BJ (cell line): ENCODE results near the gene CD19. TPM values are rescaled to one million over a fixed set of nuclear protein-coding genes. Genes with fewer than 3 reads are reported as not detected.

Experiments
- CTCF ChIA-PET: fragments of 350-600 bp; formaldehyde crosslinking; extraction: SDS; loops from one replicate; lab custom pipeline; 2021; ENCODE audit warnings: antibody characterized with exemption, inconsistent platforms; lab: Yijun Ruan, JAX
- POLR2A ChIA-PET: fragments of 300-600 bp; sonication (Branson Sonifier 250); formaldehyde crosslinking; extraction: SDS; loops from one replicate; lab custom pipeline; 2021; ENCODE audit warnings: antibody characterized with exemption; lab: Charles Lee
- DNase-seq: peaks from one replicate; pipeline ENCODE4 v3.0.0-alpha.2; 2011; ENCODE audit warnings: low read depth
- H3K27me3 ChIP-seq: 2 replicates; pipeline ENCODE4 v1.6.0; 2011; ENCODE audit warnings: low read length; ENCODE audit not compliant: control insufficient read depth, insufficient read depth
- H3K36me3 ChIP-seq: 2 replicates; pipeline ENCODE4 v1.5.1; 2011; ENCODE audit warnings: low read length; ENCODE audit not compliant: control insufficient read depth, insufficient read depth
- H3K4me3 ChIP-seq: 2 replicates; pipeline ENCODE4 v1.5.1; 2011; ENCODE audit warnings: low read depth, mild to moderate bottlenecking, control low read depth, low read length
- polyA plus RNA-seq: library from polyadenylated mRNA; depleted of rRNA; stranded (reverse); fragments of >200 nt; gene quantifications from 2 replicates; pipeline ENCODE4 v1.2.3, GENCODE V29; 2011
- TF ChIP-seq, protein P1 (sequence below): IDR thresholded peaks from 2 replicates; pipeline ENCODE4 v1.5.1; 2011; ENCODE audit warnings: low read depth, mild to moderate bottlenecking, control low read depth, inconsistent platforms, low read length, moderate library complexity; ENCODE audit not compliant: insufficient read depth

The CD19 gene
- polyA plus RNA-seq, 1 experiment: not detected

DNA sequence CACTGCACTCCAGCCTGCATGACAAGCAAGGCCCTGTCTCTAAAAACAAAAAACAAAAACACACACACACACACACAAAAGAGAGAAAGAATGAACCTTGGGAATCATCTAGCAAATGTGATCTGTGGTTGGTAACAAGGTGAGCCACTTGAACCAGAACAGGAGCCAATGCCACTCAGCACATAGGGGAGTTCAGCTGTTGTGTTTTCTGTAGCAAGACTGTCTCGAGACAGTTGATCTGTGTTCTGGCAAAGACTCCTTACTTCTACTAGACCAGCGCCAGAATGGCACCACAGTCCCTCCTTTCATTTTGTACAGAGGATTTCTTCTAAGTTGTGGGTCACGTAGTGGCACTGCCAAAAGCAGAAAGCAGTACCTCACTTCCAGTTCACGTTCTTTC is 32.8 kb upstream of the CD19 start:
- TF ChIP-seq, protein P1, sequence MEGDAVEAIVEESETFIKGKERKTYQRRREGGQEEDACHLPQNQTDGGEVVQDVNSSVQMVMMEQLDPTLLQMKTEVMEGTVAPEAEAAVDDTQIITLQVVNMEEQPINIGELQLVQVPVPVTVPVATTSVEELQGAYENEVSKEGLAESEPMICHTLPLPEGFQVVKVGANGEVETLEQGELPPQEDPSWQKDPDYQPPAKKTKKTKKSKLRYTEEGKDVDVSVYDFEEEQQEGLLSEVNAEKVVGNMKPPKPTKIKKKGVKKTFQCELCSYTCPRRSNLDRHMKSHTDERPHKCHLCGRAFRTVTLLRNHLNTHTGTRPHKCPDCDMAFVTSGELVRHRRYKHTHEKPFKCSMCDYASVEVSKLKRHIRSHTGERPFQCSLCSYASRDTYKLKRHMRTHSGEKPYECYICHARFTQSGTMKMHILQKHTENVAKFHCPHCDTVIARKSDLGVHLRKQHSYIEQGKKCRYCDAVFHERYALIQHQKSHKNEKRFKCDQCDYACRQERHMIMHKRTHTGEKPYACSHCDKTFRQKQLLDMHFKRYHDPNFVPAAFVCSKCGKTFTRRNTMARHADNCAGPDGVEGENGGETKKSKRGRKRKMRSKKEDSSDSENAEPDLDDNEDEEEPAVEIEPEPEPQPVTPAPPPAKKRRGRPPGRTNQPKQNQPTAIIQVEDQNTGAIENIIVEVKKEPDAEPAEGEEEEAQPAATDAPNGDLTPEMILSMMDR: no peak
- CTCF ChIA-PET: no interaction called here

DNA sequence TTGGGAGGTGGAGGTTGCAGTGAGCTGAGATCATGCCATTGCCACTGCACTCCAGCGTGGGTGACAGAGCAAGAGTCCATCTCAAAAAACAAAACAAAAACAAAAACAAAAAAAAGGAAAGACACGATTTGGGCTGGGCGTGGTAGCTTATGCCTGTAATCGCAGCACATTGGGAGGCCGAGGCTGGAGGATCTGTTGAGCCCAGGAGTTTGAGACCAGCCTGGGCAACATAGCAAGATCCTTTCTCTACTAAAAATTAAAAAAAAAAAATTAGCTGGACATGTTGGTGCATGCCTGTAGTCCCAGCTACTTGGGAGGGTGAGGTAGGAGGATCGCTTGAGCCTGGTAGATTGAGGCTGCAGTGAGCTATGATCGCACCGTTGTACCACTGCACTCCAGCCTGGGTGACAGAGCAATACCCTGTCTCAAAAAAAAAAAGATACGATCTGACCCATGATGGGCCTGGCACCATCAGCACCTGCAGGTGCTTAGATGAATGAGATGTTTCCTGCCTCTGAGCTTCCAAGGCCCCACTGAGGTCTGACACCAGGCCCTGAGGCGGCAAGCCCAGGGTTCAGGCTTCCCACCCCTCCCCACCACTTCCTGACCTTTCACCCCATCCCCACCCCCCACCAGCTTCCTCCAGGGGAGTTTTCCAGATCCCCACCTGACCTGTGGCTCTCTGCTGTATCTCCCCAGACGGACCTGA is 31.7 kb upstream of the CD19 start:
- peaks cover 3% of the 10 kb centered on the region for H3K36me3 ChIP-seq
- ChIA-PET POLR2A (no interaction called here), CTCF (interaction anchor here (0.6 kb wide), 1 partner anchor 16 kb away, joined by 3 read pairs; no protein-coding TSS in a partner anchor)
- H3K4me3 ChIP-seq: no peak overlapping the region
- H3K27me3 ChIP-seq: no peaks in the 10 kb centered on the region
- TF ChIP-seq, protein P1: no peak
- DNase-seq: no peak

More for the DNA sequence above, 32.8 kb upstream of the CD19 start:
- no peaks in the 10 kb centered on the region for H3K36me3 ChIP-seq
- DNase-seq: no peak
- POLR2A ChIA-PET: no interaction called here
- no peaks in the 10 kb centered on the region for H3K27me3 ChIP-seq
- no peak overlapping the region for H3K4me3 ChIP-seq

DNA sequence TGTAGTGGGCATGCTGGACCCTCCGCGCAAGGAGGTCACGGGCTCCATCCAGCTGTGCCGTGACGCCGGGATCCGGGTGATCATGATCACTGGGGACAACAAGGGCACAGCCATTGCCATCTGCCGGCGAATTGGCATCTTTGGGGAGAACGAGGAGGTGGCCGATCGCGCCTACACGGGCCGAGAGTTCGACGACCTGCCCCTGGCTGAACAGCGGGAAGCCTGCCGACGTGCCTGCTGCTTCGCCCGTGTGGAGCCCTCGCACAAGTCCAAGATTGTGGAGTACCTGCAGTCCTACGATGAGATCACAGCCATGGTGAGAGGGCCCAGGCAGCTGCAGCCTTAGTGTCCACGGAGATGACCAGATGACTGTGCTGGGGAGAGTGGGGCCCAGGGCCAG is 31.2 kb upstream of the CD19 start:
- CTCF ChIA-PET: no interaction called here
- TF ChIP-seq, protein P1: no peak
- POLR2A ChIA-PET: no interaction called here
- peaks cover 3% of the 10 kb centered on the region for H3K36me3 ChIP-seq
- H3K27me3 ChIP-seq: no peaks in the 10 kb centered on the region
- no peak for DNase-seq
- H3K4me3 ChIP-seq: no peak overlapping the region

DNA sequence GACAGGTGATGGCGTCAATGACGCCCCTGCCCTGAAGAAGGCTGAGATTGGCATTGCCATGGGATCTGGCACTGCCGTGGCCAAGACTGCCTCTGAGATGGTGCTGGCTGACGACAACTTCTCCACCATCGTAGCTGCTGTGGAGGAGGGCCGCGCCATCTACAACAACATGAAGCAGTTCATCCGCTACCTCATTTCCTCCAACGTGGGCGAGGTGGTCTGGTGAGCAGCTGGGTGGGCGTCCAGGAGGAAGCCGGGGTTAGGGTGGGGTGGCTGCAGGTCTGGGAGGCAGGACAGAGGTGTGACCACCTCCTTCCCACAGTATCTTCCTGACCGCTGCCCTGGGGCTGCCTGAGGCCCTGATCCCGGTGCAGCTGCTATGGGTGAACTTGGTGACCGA is 29.9 kb upstream of the CD19 start:
- CTCF ChIA-PET: no interaction called here
- TF ChIP-seq, protein P1: no peak
- no peak for DNase-seq
- Histone ChIP-seq H3K4me3 (no peak overlapping the region), H3K27me3 (no peaks in the 10 kb centered on the region), H3K36me3 (peaks cover 5% of the 10 kb centered on the region)
- POLR2A ChIA-PET: no interaction called here

DNA sequence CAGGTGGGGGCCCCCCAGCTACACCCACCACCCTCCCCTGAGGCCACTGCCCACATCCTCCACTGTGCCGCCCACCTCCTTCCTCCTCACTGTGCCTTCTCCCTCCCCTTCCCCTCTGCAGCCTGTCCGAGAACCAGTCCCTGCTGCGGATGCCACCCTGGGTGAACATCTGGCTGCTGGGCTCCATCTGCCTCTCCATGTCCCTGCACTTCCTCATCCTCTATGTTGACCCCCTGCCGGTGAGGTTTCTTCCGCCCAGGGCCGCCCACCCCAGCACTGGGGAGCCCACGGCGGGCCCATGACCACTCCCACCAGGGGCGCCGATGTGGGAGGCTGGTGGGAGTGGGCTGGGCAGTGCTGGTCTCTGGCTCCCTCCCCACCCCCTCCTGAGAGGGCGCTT is 28.9 kb upstream of the CD19 start:
- Histone ChIP-seq H3K4me3 (no peak overlapping the region), H3K36me3 (peaks cover 5% of the 10 kb centered on the region), H3K27me3 (no peaks in the 10 kb centered on the region)
- POLR2A ChIA-PET: no interaction called here
- CTCF ChIA-PET: no interaction called here
- no peak for DNase-seq
- TF ChIP-seq, protein P1: no peak
